ENCODE data around the gene MYO1F.
"Not testable (repeated sequence)": the region's sequence is repeated elsewhere in the genome, so short reads cannot be mapped to it uniquely, and the experiment has no call there.

MYO1F gene

GRCh38 chr19:8514505-8515009 is 62.7 kb downstream of the MYO1F start:
- DNase-seq, result not testable (repeated sequence)

GRCh38 chr19:8513687-8514504 is 63.3 kb downstream of the MYO1F start, which contains the start of gene ZNF414:
ZNF414 (minus strand) TSS chr19:8514167; CDS start chr19:8514046, 121 bp downstream.
- peak; percentile 82 for DNase-seq

DNA sequence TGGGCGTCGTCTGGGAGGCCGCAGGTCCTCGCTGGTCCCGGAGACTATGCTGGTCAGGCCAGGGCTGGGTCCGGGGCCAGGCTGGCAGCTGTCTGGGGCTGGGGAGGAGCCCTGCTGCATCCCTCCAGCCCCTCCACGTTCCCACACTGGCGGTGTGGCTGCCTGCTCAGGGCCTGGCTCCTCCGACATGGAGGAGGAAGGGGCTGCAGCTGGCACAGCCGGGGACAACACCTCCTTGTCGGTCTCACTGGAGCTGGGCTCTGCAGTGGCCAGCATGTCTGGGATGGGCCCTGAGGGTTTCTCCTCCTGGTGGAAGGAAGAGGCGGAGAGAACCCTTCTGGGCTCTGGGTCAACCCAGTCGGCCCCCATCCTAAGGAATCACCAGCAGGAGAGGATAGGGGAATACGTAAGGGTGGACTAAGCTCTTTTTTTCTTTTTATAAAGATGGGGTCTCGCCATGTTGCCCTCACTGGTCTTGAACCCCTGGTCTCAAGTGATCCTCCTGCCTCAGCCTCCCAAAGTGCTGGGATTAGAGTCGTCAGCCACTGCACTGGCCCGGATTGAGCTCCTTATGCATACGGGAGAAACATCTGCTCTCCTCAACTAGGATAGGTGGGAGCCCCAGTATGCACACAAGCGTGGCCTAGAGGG is 64.1 kb downstream of the MYO1F start:
- DNase-seq, result no peak

- DNase-seq, result peak; percentile 60
Observed at GRCh38 chr19:8512115-8512967, 64.9 kb downstream of the MYO1F start.

DNA sequence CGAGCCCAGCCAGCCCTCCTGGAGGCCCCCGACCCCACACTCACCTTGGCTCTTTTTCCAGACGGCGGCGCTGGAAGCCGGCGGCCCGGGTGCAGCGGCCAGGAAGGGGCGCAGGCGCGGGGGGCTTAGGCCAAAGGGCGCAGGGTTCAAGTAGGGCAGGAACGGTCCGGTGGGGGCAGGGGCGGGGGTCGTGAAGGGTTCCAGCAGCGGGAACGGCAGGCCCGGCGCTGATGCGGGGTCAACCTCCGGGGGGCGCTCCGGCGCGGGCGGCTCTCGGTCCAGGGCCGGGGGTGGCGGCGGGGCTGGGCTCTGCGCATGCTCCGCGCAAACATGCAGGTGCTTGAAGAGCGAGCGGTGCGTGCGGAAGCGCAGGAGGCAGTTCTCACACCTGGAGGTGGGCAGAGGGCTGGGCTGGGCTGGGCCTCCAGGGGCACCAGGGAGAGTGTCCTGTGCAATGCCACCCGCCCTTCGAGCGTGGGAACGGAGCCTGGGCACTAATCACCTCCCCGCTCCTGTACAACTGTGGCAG is 65.6 kb downstream of the MYO1F start:
- DNase-seq, result peak; percentile 60

GRCh38 chr19:8510589-8511115 is 66.6 kb downstream of the MYO1F start:
- DNase-seq, result no peak

- DNase-seq, result no peak
Observed at GRCh38 chr19:8506402-8506957, 70.8 kb downstream of the MYO1F start.

GRCh38 chr19:8505680-8506401 is 71.4 kb downstream of the MYO1F start:
- peak; percentile 59 for DNase-seq

- DNase-seq, result no peak
Observed at GRCh38 chr19:8504919-8505318, 72.3 kb downstream of the MYO1F start.

- DNase-seq, result no peak
Observed at GRCh38 chr19:8504171-8504570, 73.1 kb downstream of the MYO1F start.

GRCh38 chr19:8503510-8503909 is 73.7 kb downstream of the MYO1F start:
- DNase-seq, result no peak

DNA sequence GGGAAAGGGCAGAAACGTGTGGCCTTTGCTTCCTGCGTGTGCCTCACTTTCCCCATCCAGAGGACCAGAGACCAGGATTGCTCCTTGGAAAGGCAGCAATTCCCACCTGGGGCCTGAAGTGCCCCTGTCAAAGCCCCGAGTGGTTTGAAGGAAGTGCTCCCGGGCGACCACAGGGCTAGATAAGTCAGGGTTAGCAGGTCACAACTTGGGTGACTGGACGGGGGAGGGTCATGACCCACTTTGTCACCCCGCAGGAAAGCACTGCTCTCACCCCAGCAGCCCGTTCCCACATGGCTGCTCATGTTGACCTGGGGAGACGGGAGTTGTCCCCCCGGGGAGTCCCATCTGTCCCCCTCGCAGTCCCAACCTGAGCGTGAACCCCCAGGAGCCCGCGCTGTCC is 75.3 kb downstream of the MYO1F start:
- DNase-seq, result no peak

DNA sequence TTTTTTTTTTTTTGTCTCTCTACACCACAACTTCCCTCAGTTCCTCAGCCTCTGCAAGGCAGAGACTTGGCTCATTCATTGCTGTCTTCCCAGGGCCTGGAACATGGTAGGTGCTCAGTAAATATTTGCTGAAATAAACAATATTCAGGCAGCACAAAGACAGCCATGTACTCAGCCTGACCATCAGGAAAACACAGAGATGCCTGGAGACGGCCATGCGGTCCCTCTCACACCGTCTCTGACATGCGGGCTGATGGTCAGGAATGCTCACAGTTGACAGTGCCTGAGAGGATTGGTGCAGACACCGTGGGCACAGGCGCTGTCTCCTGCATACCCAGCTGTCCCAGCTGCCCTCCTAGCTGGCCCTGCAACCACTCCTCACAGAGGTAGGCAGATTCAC is 75.7 kb downstream of the MYO1F start:
- DNase-seq, result no peak

DNA sequence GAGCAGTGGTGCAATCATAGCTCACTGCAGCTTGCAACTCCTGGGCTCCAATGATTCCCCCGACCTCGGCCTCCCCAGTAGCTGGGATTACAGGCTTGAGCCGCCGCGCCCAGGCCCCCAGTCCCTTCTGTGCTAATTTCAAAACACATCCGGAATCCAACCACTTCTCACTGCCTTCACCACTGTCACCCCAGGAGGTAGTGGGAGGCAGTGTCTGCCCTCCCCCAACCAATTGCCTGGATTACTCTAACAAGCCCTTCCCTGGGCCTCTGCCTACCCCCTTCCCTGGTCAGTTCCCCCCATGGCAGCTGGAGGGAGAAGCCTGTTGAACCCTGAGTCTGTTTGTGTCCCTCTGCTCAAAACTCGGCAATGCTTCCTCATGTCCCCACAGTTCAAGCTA is 77.1 kb downstream of the MYO1F start:
- DNase-seq, result no peak

- no peak for DNase-seq
Observed at GRCh38 chr19:8499048-8499833, 78.0 kb downstream of the MYO1F start.

DNA sequence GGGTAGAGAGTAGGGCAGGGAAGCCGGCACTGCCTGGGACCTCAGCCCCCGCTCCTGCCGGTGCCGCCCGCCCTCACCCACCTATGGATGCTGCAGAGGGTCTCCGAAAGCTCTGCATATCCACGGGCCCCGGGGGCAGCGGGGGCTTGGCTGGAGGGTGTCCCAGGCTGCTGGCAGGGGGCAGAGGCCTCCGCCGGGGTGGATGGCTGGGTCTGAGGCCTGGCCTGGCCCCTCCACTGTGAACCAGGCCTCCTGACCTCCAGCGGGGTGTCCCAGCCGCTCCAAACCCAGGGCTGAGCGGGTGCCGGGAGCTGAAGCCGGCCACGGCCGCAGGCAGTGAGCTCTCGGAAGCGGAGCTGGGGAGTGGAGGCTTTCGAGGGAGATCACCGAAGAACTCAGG is 78.9 kb downstream of the MYO1F start:
- no peak for DNase-seq

DNA sequence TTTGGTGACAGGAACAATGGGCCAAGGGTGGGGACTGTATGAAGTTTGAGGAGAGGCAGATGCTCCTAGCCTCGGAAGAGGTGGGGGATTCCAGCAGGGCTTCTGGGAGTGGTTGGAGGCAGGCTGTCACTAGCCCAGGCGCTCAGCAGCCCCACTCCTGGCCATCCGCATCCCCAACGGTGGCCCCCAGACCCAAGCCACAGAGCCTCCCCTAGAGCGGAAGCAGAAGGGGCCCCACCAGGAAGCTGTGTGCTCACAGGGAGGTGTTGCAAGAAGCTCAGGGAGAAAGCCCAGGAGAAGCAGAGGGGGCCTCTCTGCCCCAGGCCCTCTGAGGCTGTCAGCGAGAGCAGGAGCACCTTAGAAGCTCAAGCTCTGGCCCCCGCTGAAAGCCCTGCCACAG is 83.1 kb downstream of the MYO1F start:
- DNase-seq, result no peak

- no peak for DNase-seq
Observed at GRCh38 chr19:8491574-8491973, 85.7 kb downstream of the MYO1F start.

DNA sequence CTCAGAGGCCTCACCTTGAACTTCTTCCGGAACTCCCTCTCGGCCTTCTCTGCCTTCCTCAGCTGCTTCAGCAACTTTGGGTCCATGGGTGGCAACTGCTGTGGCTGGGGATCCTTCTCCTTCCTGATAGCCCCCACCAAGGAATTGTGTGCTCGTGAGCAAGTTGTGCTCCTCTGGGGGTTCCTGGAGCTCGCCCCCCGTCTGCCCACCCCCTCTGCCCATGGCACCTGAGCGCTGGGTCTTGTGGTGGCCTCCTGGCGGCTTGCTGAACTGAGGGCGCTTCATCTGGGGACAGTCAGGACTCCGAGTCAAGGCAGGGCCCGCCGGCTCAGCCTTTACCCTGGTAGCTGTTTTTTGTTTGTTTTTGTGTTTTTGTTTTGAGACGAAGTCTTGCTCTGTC is 86.4 kb downstream of the MYO1F start:
- DNase-seq, result no peak

DNA sequence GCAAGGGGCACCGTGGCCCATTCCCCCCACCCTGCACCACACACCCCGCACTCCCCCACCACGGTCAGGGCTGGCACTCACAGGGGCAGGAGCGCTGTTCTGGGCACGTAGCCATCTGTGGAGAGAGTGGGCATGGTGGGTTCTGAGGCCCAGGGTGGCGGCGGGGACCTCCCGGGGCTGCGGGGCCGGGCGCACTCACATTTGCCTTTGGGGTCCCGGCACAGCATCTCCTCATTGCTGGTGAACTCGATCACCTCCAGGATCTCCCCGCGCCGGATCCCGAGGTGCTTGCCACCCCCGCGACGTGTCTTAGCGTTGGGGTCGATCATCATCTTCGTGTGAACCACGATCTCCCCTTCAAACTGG is 86.9 kb downstream of the MYO1F start:
- DNase-seq, result no peak

Measured in NCI-H774 (cell line).